ENCODE data around the gene LPCAT1. TPM values are rescaled to one million over a fixed set of nuclear protein-coding genes. Genes with fewer than 3 reads are reported as not detected.
"Not testable (repeated sequence)": the region's sequence is repeated elsewhere in the genome, so short reads cannot be mapped to it uniquely, and the experiment has no call there.

LPCAT1 gene
- total RNA-seq, 4 donors from 2014 or later: 8.8 to 59.4 (median 28.5) TPM

- no peaks in the 10 kb centered on the region for H3K36me3 ChIP-seq
- peak in 1 of 3 donors; percentile 25 for DNase-seq
These were observed 37.7 kb upstream of the LPCAT1 start for GRCh38 chr5:1561402-1561929.

GRCh38 chr5:1560499-1560898, 36.7 kb upstream of the LPCAT1 start:
- H3K9me3 ChIP-seq, H3K27me3 ChIP-seq, H3K36me3 ChIP-seq, H3K27ac ChIP-seq, H3K4me3 ChIP-seq, H3K4me1 ChIP-seq: not testable (repeated sequence)
- DNase-seq: peak in 1 of 3 donors; percentile 19

More at GRCh38 chr5:1561402-1561929, 37.7 kb upstream of the LPCAT1 start:
- Histone ChIP-seq H3K27ac (no peak overlapping the region), H3K4me3 (no peak overlapping the region), H3K9me3 (peaks cover 0 to 4% (median 0%) of the 10 kb centered on the region in 4 donors), H3K4me1 (no peaks in the 10 kb centered on the region), H3K27me3 (no peaks in the 10 kb centered on the region)
- TF ChIP-seq CTCF (IDR thresholded peaks at IDR 0.05) (no peak), POLR2A (IDR thresholded peaks at IDR 0.05) (no peak)

GRCh38 chr5:1558944-1559343, 35.2 kb upstream of the LPCAT1 start:
- Histone ChIP-seq H3K4me1 (no peaks in the 10 kb centered on the region), H3K27ac (no peak overlapping the region), H3K9me3 (peaks cover 0 to 4% (median 0%) of the 10 kb centered on the region in 4 donors), H3K36me3 (no peaks in the 10 kb centered on the region), H3K27me3 (no peaks in the 10 kb centered on the region), H3K4me3 (no peak overlapping the region)
- TF ChIP-seq CTCF (IDR thresholded peaks at IDR 0.05) (no peak), POLR2A (IDR thresholded peaks at IDR 0.05) (no peak)
- no peak for DNase-seq

GRCh38 chr5:1557114-1557873, 33.5 kb upstream of the LPCAT1 start:
- Histone ChIP-seq H3K27me3 (no peaks in the 10 kb centered on the region), H3K4me3 (no peak overlapping the region), H3K27ac (no peak overlapping the region), H3K4me1 (no peaks in the 10 kb centered on the region), H3K36me3 (no peaks in the 10 kb centered on the region), H3K9me3 (peaks cover 0 to 4% (median 0%) of the 10 kb centered on the region in 4 donors)
- DNase-seq: peak in 2 of 3 donors; percentile 55 to 64
- TF ChIP-seq CTCF (IDR thresholded peaks at IDR 0.05) (peak in 3 of 6 experiments; percentile 28 to 50 (median 47)), POLR2A (IDR thresholded peaks at IDR 0.05) (no peak)

GRCh38 chr5:1555808-1556731, 32.3 kb upstream of the LPCAT1 start:
- peak in 2 of 3 donors; percentile 34 to 37 for DNase-seq

More at GRCh38 chr5:1555808-1556731, 32.3 kb upstream of the LPCAT1 start:
- H3K4me1 ChIP-seq: no peaks in the 10 kb centered on the region
- H3K4me3 ChIP-seq: no peak overlapping the region
- no peak overlapping the region for H3K27ac ChIP-seq
- H3K27me3 ChIP-seq: no peaks in the 10 kb centered on the region
- H3K36me3 ChIP-seq: no peaks in the 10 kb centered on the region
- H3K9me3 ChIP-seq: peaks cover 0 to 4% (median 0%) of the 10 kb centered on the region in 4 donors
- TF ChIP-seq CTCF (IDR thresholded peaks at IDR 0.05): no peak
- no peak for TF ChIP-seq POLR2A (IDR thresholded peaks at IDR 0.05)

Data from Peyer's patch (tissue), 4 donors.